WTC11 (cell line): Measurements from ENCODE around the gene SCN3A. TPM values are rescaled to one million over a fixed set of nuclear protein-coding genes. Genes with fewer than 3 reads are reported as not detected.

Experiments
- ATAC-seq: fragments of 200-7000 bp; cut with Tn5 transposase; 2 replicates; pipeline ENCODE4 v1.10.0; 2021; ENCODE audit warnings: mild to moderate bottlenecking, moderate library complexity
- CTCF ChIA-PET: fragments of 300-600 bp; sonication (Branson Sonifier 250); formaldehyde crosslinking; loops from one replicate; lab custom pipeline; 2021; ENCODE audit warnings: antibody characterized with exemption; lab: Charles Lee
- POLR2A ChIA-PET: fragments of 350-600 bp; sonication (Branson Sonifier 250); formaldehyde crosslinking; loops from one replicate; lab custom pipeline; 2021; ENCODE audit warnings: antibody characterized with exemption; lab: Charles Lee
- DNase-seq: peaks from one replicate; pipeline ENCODE4 v3.0.0; 2021; ENCODE audit warnings: low spot score
- H3K27ac Mint-ChIP-seq: 2 replicates; pipeline ENCODE4 v1.8.0; 2021; ENCODE audit warnings: mixed read lengths
- H3K27me3 Mint-ChIP-seq: 2 replicates; pipeline ENCODE4 v1.8.0; 2021; ENCODE audit warnings: low read depth, mild to moderate bottlenecking, moderate library complexity, mixed read lengths
- H3K36me3 Mint-ChIP-seq: 2 replicates; pipeline ENCODE4 v1.8.0; 2021; ENCODE audit warnings: mixed read lengths
- H3K4me1 Mint-ChIP-seq: 2 replicates; pipeline ENCODE4 v1.8.0; 2022; ENCODE audit warnings: mixed read lengths
- H3K4me3 Mint-ChIP-seq: 2 replicates; pipeline ENCODE4 v1.8.0; 2021; ENCODE audit warnings: mild to moderate bottlenecking, moderate library complexity, mixed read lengths
- H3K9me3 Mint-ChIP-seq: 2 replicates; pipeline ENCODE4 v1.8.0; 2021; ENCODE audit warnings: mixed read lengths
- AR ChIP-seq: fragments of 250-450 bp; sonication (Bioruptor Pico); IDR thresholded peaks from 2 replicates; pipeline ENCODE4 v1.9.0; 2021; ENCODE audit warnings: mild to moderate bottlenecking
- ETV6 ChIP-seq: sonication (generic); formaldehyde crosslinking; IDR thresholded peaks from 2 replicates; pipeline ENCODE4 v1.8.1; 2022; ENCODE audit warnings: mild to moderate bottlenecking, missing genetic modification reagents
- FOXP1 ChIP-seq: sonication (generic); formaldehyde crosslinking; IDR thresholded peaks from 2 replicates; pipeline ENCODE4 v1.8.0; 2022; ENCODE audit warnings: missing genetic modification reagents, mild to moderate bottlenecking, moderate library complexity, borderline replicate concordance
- GABPB1 ChIP-seq: sonication (generic); formaldehyde crosslinking; IDR thresholded peaks from 2 replicates; pipeline ENCODE4 v1.8.1; 2023; ENCODE audit warnings: mild to moderate bottlenecking, missing genetic modification reagents
- HMGXB4 ChIP-seq: sonication (generic); formaldehyde crosslinking; IDR thresholded peaks from 2 replicates; pipeline ENCODE4 v1.8.1; 2023; ENCODE audit warnings: mild to moderate bottlenecking, moderate library complexity, missing genetic modification reagents
- JUN ChIP-seq: sonication (generic); formaldehyde crosslinking; IDR thresholded peaks from 2 replicates; pipeline ENCODE4 v1.8.0; 2023; ENCODE audit warnings: mild to moderate bottlenecking, missing genetic modification reagents
- MYBL2 ChIP-seq: sonication (generic); formaldehyde crosslinking; IDR thresholded peaks from 2 replicates; pipeline ENCODE4 v1.8.1; 2023; ENCODE audit warnings: mild to moderate bottlenecking, moderate library complexity, missing genetic modification reagents
- NR2C2 ChIP-seq: sonication (generic); formaldehyde crosslinking; IDR thresholded peaks from 2 replicates; pipeline ENCODE4 v1.8.0; 2022; ENCODE audit warnings: mild to moderate bottlenecking, missing genetic modification reagents
- PRDM15 ChIP-seq: sonication (generic); formaldehyde crosslinking; IDR thresholded peaks from 2 replicates; pipeline ENCODE4 v1.8.0; 2022; ENCODE audit warnings: missing genetic modification reagents
- PRRX2 ChIP-seq: fragments of 250-450 bp; sonication (Bioruptor Pico); IDR thresholded peaks from 2 replicates; pipeline ENCODE4 v1.8.0; 2021; ENCODE audit warnings: mild to moderate bottlenecking
- SMAD4 ChIP-seq: sonication (generic); formaldehyde crosslinking; IDR thresholded peaks from 2 replicates; pipeline ENCODE4 v1.8.0; 2022; ENCODE audit warnings: mild to moderate bottlenecking, missing genetic modification reagents
- SOX15 ChIP-seq: fragments of 250-450 bp; sonication (Bioruptor Pico); IDR thresholded peaks from 2 replicates; pipeline ENCODE4 v1.9.0; 2021; ENCODE audit warnings: mild to moderate bottlenecking
- SP1 ChIP-seq: sonication (generic); formaldehyde crosslinking; conservative IDR thresholded peaks from 2 replicates; pipeline ENCODE4 v1.8.1; 2022; ENCODE audit warnings: missing genetic modification reagents
- STAT6 ChIP-seq: sonication (generic); formaldehyde crosslinking; conservative IDR thresholded peaks from 2 replicates; pipeline ENCODE4 v1.8.1; 2023; ENCODE audit warnings: mild to moderate bottlenecking, low read depth, missing genetic modification reagents, moderate library complexity
- TEAD1 ChIP-seq: sonication (generic); formaldehyde crosslinking; IDR thresholded peaks from 2 replicates; pipeline ENCODE4 v1.8.0; 2022; ENCODE audit warnings: mild to moderate bottlenecking, missing genetic modification reagents
- ZNF263 ChIP-seq: sonication (generic); formaldehyde crosslinking; IDR thresholded peaks from 2 replicates; pipeline ENCODE4 v1.8.1; 2022; ENCODE audit warnings: low read depth, mild to moderate bottlenecking, moderate library complexity, missing genetic modification reagents
- total RNA-seq: library from RNA; stranded (reverse); gene quantifications from 3 replicates; pipeline ENCODE4 v1.2.3, GENCODE V29; 2021
- TF ChIP-seq, protein P1 (sequence below): fragments of 250-450 bp; sonication (Bioruptor Pico); IDR thresholded peaks from 2 replicates; pipeline ENCODE4 v1.9.0; 2021; ENCODE audit warnings: moderate library complexity, mild to moderate bottlenecking, inconsistent platforms, borderline replicate concordance
- TF ChIP-seq, protein P2 (sequence below): fragments of 250-450 bp; sonication (Bioruptor Pico); IDR thresholded peaks from 2 replicates; pipeline ENCODE4 v1.9.0; 2021; ENCODE audit warnings: mild to moderate bottlenecking, borderline replicate concordance

SCN3A gene
- total RNA-seq, 1 experiment from 2014 or later, result 0.04 TPM

GRCh38 chr2:165087933-165088901 lies 115.6 kb downstream of the SCN3A start:
- Mint-ChIP-seq H3K4me3 (no peak overlapping the region), H3K4me1 (peaks cover 11% of the 10 kb centered on the region), H3K27ac (no peak overlapping the region), H3K9me3 (peaks cover 18% of the 10 kb centered on the region), H3K27me3 (no peaks in the 10 kb centered on the region)
- CTCF ChIA-PET, result interaction anchor here (1.0 kb wide), 1 partner anchor 71 kb away, joined by 5 read pairs; no protein-coding TSS in a partner anchor
- no peak for DNase-seq
- no peak for TF ChIP-seq PRDM15 (CRISPR knock-in tag)
- no peak for TF ChIP-seq NR2C2
- no peak for TF ChIP-seq FOXP1 (CRISPR knock-in tag)
- no peak for TF ChIP-seq JUN (CRISPR knock-in tag)
- no peak for TF ChIP-seq SMAD4
- no peak for TF ChIP-seq HMGXB4 (CRISPR knock-in tag)
- TF ChIP-seq SP1 (CRISPR knock-in tag), result no peak
- no peak for TF ChIP-seq MYBL2
- TF ChIP-seq AR (CRISPR knock-in tag), result no peak
- TF ChIP-seq ZNF263, result no peak
- TF ChIP-seq SOX15, result no peak
- TF ChIP-seq, all 79 proteins: peak for 0
- POLR2A ChIA-PET, result no interaction called here
- H3K36me3 Mint-ChIP-seq, result no peaks in the 10 kb centered on the region
- no peak for ATAC-seq

- Mint-ChIP-seq H3K9me3 (peaks cover 29% of the 10 kb centered on the region), H3K36me3 (peaks cover 10% of the 10 kb centered on the region), H3K27ac (no peak overlapping the region), H3K4me1 (peaks cover under 1% of the 10 kb centered on the region; the same call in 1 of the 2 replicates), H3K4me3 (no peak overlapping the region), H3K27me3 (no peaks in the 10 kb centered on the region)
- ATAC-seq, result no peak
- POLR2A ChIA-PET, result no interaction called here
- DNase-seq, result no peak
- CTCF ChIA-PET, result no interaction called here
- no peak for TF ChIP-seq STAT6
- no peak for TF ChIP-seq GABPB1
- TF ChIP-seq, protein P1, sequence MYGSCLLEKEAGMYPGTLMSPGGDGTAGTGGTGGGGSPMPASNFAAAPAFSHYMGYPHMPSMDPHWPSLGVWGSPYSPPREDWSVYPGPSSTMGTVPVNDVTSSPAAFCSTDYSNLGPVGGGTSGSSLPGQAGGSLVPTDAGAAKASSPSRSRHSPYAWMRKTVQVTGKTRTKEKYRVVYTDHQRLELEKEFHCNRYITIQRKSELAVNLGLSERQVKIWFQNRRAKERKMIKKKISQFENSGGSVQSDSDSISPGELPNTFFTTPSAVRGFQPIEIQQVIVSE (CRISPR knock-in tag), result no peak
- no peak for TF ChIP-seq PRRX2
- TF ChIP-seq, protein P2, sequence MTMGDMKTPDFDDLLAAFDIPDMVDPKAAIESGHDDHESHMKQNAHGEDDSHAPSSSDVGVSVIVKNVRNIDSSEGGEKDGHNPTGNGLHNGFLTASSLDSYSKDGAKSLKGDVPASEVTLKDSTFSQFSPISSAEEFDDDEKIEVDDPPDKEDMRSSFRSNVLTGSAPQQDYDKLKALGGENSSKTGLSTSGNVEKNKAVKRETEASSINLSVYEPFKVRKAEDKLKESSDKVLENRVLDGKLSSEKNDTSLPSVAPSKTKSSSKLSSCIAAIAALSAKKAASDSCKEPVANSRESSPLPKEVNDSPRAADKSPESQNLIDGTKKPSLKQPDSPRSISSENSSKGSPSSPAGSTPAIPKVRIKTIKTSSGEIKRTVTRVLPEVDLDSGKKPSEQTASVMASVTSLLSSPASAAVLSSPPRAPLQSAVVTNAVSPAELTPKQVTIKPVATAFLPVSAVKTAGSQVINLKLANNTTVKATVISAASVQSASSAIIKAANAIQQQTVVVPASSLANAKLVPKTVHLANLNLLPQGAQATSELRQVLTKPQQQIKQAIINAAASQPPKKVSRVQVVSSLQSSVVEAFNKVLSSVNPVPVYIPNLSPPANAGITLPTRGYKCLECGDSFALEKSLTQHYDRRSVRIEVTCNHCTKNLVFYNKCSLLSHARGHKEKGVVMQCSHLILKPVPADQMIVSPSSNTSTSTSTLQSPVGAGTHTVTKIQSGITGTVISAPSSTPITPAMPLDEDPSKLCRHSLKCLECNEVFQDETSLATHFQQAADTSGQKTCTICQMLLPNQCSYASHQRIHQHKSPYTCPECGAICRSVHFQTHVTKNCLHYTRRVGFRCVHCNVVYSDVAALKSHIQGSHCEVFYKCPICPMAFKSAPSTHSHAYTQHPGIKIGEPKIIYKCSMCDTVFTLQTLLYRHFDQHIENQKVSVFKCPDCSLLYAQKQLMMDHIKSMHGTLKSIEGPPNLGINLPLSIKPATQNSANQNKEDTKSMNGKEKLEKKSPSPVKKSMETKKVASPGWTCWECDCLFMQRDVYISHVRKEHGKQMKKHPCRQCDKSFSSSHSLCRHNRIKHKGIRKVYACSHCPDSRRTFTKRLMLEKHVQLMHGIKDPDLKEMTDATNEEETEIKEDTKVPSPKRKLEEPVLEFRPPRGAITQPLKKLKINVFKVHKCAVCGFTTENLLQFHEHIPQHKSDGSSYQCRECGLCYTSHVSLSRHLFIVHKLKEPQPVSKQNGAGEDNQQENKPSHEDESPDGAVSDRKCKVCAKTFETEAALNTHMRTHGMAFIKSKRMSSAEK (CRISPR knock-in tag), result no peak
- TF ChIP-seq ETV6, result no peak
- no peak for TF ChIP-seq TEAD1 (CRISPR knock-in tag)
Measured at GRCh38 chr2:165086337-165086736, 117.5 kb downstream of the SCN3A start.
